CD14-positive monocyte (primary cell): ENCODE measurements around the gene PMPCA. TPM values are rescaled to one million over a fixed set of nuclear protein-coding genes. Genes with fewer than 3 reads are reported as not detected.

Experiments
- DNase-seq, 3 donors: peaks; one replicate each; pipeline ENCODE4 v3.0.0-alpha.2; 2011 to 2022
- H2AFZ ChIP-seq: 2 replicates; pipeline ENCODE4 v1.6.0; 2012; ENCODE audit warnings: mild to moderate bottlenecking, low read depth, low read length, inconsistent platforms; ENCODE audit not compliant: insufficient read depth, poor library complexity, severe bottlenecking
- H3K27ac ChIP-seq, 2 donors: 1 replicate in 1 of 2; 2 replicates in 1 of 2; pipeline ENCODE4 v1.5.1; 2012 to 2013; ENCODE audit warnings: low read length in 2 of 2, control low read depth in 1 of 2, inconsistent platforms in 1 of 2, low read depth in 1 of 2, mild to moderate bottlenecking in 1 of 2
- H3K27me3 ChIP-seq, 2 donors: one replicate each; pipeline versions ENCODE4 v1.6.0 to v1.6.1; 2011 to 2013; ENCODE audit warnings: low read length in 2 of 2; ENCODE audit not compliant: control insufficient read depth in 2 of 2, insufficient read depth in 2 of 2
- H3K36me3 ChIP-seq, 2 donors: replicated peaks in 1 of 2; 1 replicate in 1 of 2; 2 replicates in 1 of 2; pipeline versions ENCODE4 v1.5.1 to v1.6.1; 2012 to 2013; ENCODE audit warnings: low read length in 2 of 2, control low read depth in 1 of 2, inconsistent platforms in 1 of 2, mild to moderate bottlenecking in 1 of 2; ENCODE audit not compliant: insufficient read depth in 2 of 2, control insufficient read depth in 1 of 2
- H3K4me1 ChIP-seq, 2 donors: 1 replicate in 1 of 2; 2 replicates in 1 of 2; pipeline versions ENCODE4 v1.5.1 to v1.6.1; 2012 to 2013; ENCODE audit warnings: low read length in 2 of 2, control low read depth in 1 of 2, inconsistent platforms in 1 of 2, mild to moderate bottlenecking in 1 of 2, moderate library complexity in 1 of 2; ENCODE audit not compliant: insufficient read depth in 2 of 2, control insufficient read depth in 1 of 2
- H3K4me2 ChIP-seq: replicated peaks from 2 replicates; pipeline ENCODE3; 2012; ENCODE audit warnings: low read length, moderate library complexity, mild to moderate bottlenecking; ENCODE audit not compliant: poor library complexity, severe bottlenecking; ENCODE audit errors: extremely low read depth
- H3K4me3 ChIP-seq, 3 experiments: fragments of 200-600 bp in 1 of 3; sonication (generic) in 1 of 3; replicated peaks in 1 of 3; 1 replicate in 2 of 3; 2 replicates in 1 of 3; pipeline ENCODE4 v1.5.1; 2011 to 2013; ENCODE audit warnings: low read length in 3 of 3, mild to moderate bottlenecking in 3 of 3, control low read depth in 2 of 3, low read depth in 2 of 3, inconsistent platforms in 1 of 3, moderate library complexity in 1 of 3
- H3K79me2 ChIP-seq: 2 replicates; pipeline ENCODE4 v1.6.0; 2012; ENCODE audit warnings: mild to moderate bottlenecking, control low read depth, inconsistent platforms, low read length, moderate library complexity; ENCODE audit not compliant: insufficient read depth
- H3K9ac ChIP-seq: 2 replicates; pipeline ENCODE4 v1.6.0; 2017; ENCODE audit warnings: low read length, mild to moderate bottlenecking; ENCODE audit not compliant: insufficient read depth, poor library complexity, severe bottlenecking
- H3K9me3 ChIP-seq, 2 donors: replicated peaks in 1 of 2; 1 replicate in 1 of 2; 2 replicates in 1 of 2; pipeline versions ENCODE4 v1.5.1 to v1.6.1; 2012 to 2013; ENCODE audit warnings: low read length in 2 of 2, control low read depth in 1 of 2; ENCODE audit not compliant: control insufficient read depth in 1 of 2, insufficient read depth in 1 of 2
- H4K20me1 ChIP-seq: 2 replicates; pipeline ENCODE4 v1.6.0; 2012; ENCODE audit warnings: mild to moderate bottlenecking, low read length, control low read depth, moderate library complexity; ENCODE audit not compliant: insufficient read depth
- H3K27ac Mint-ChIP-seq, 7 donors: one replicate each; pipeline ENCODE4 v1.8.0; 2020; ENCODE audit warnings: mild to moderate bottlenecking in 7 of 7, mixed read lengths in 7 of 7, moderate library complexity in 6 of 7, inconsistent platforms in 2 of 7
- H3K27me3 Mint-ChIP-seq, 3 donors: one replicate each; pipeline ENCODE4 v1.8.0; 2021 to 2022; ENCODE audit warnings: low read depth in 3 of 3, mild to moderate bottlenecking in 3 of 3, mixed read lengths in 3 of 3, moderate library complexity in 3 of 3, inconsistent platforms in 1 of 3
- H3K36me3 Mint-ChIP-seq, 2 donors: one replicate each; pipeline ENCODE4 v1.8.0; 2020; ENCODE audit warnings: mixed read lengths in 2 of 2, inconsistent platforms in 1 of 2, mild to moderate bottlenecking in 1 of 2
- H3K4me1 Mint-ChIP-seq: one replicate; pipeline ENCODE4 v1.8.0; 2020; ENCODE audit warnings: mild to moderate bottlenecking, mixed read lengths
- H3K4me3 Mint-ChIP-seq, 2 donors: one replicate each; pipeline ENCODE4 v1.8.0; 2020; ENCODE audit warnings: mild to moderate bottlenecking in 2 of 2, mixed read lengths in 2 of 2, moderate library complexity in 1 of 2
- H3K9me3 Mint-ChIP-seq, 7 donors: one replicate each; pipeline ENCODE4 v1.8.0; 2020 to 2022; ENCODE audit warnings: mixed read lengths in 7 of 7, mild to moderate bottlenecking in 6 of 7, moderate library complexity in 6 of 7, inconsistent platforms in 2 of 7
- CTCF ChIP-seq: fragments of 200-600 bp; IDR thresholded peaks from one replicate; pipeline ENCODE4 v1.8.0; 2022; ENCODE audit warnings: antibody characterized with exemption, mild to moderate bottlenecking
- WGBS: methylation state at CpG from one replicate; pipeline ENCODE4 v1.1.5; 2013; ENCODE audit warnings: missing lambda C conversion rate; ENCODE audit not compliant: insufficient coverage; 5-methylcytosine and 5-hydroxymethylcytosine counted together
- intact Hi-C, 2 donors: fragments of 100-400 bp; cut with micrococcal nuclease; formaldehyde crosslinking; loops; one replicate each; pipeline versions ENCODE4 v1.15.0 to v1.15.1; 2023
- polyA plus RNA-seq, 3 donors: library from polyadenylated mRNA; depleted of rRNA in 1 of 3; unstranded in 2 of 3; stranded (reverse) in 1 of 3; fragments of 300-500 nt in 2 of 3; fragments of >200 nt in 1 of 3; fragmentation: Illumina TruSeq in 2 of 3; gene quantifications; 1 replicate in 2 of 3; 2 replicates in 1 of 3; pipeline ENCODE4 v1.2.3, GENCODE V29; 2012 to 2021

The PMPCA gene
- polyA plus RNA-seq, 3 donors = 23.1 to 58.8 (median 24.9) TPM

DNA sequence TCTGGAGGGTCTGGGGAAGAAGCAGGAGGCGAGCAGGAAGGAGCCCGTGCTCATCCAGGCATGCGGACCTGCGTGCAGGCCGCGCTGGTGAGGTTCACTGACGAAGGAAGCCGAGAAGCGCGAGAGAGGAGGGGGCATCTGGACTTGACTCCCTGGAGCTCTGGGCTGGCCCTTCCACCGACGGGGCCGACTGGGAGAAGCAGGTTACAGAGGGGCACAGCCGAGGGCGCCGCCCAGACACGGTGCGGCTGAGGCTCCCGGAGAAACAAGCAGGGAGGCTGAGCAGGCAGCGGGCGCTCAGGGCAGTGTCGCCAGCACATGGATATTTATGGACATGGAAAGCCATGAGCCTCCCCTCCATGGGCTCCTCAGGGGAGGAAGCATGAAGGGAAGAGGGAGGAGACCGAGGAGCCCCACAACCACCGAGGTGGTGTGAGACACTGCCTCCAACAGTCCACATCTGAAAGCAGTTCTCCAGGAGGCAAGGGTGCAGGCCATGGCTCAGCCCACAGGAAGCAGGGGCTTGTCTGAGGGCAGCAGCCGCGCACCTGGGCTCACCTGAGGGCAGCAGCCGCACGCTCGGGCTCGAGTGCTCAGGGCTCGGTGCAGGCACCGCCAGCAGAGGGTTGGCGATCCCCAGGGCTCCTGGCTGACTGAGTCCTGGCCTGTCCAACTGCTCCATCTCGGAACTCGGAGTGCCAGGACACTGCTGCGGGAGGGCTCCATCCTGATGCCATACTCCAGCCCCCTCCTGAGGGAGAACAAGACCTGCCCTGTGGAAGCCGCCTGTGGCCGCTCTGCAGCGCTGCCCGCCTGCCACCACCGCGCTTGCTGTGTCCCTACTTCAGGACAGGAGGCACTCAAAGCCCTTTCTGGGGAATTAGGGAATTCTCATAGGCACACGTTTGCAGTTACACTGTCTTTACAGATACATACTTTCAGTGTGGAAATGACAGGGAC is 44.9 kb downstream of the PMPCA start:
- no peak for TF ChIP-seq CTCF
- Histone ChIP-seq H2AFZ (no peak overlapping the region), H3K4me1 (no peaks in the 10 kb centered on the region), H3K9ac (no peak overlapping the region), H4K20me1 (peaks cover 52% of the 10 kb centered on the region), H3K27ac (no peak overlapping the region), H3K27me3 (no peaks in the 10 kb centered on the region), H3K79me2 (no peaks in the 10 kb centered on the region), H3K9me3 (no peaks in the 10 kb centered on the region), H3K4me2 (no peak overlapping the region), H3K36me3 (peaks cover 88 to 91% of the 10 kb centered on the region in 2 donors), H3K4me3 (no peak overlapping the region)
- Mint-ChIP-seq H3K4me1 (no peaks in the 10 kb centered on the region), H3K9me3 (peaks cover 0 to 2% (median 0%) of the 10 kb centered on the region in 7 donors), H3K27ac (peak overlapping the region in 5 of 7 donors; percentile 14 to 71 (median 53)), H3K36me3 (peaks cover 83 to 99% of the 10 kb centered on the region in 2 donors), H3K27me3 (peaks cover 0 to 1% (median 0%) of the 10 kb centered on the region in 3 donors), H3K4me3 (no peak overlapping the region)
- WGBS = 96% methylated on average over 40 of the region's 43 CpGs
- DNase-seq = no peak
- intact Hi-C loops = no loop called here

DNA sequence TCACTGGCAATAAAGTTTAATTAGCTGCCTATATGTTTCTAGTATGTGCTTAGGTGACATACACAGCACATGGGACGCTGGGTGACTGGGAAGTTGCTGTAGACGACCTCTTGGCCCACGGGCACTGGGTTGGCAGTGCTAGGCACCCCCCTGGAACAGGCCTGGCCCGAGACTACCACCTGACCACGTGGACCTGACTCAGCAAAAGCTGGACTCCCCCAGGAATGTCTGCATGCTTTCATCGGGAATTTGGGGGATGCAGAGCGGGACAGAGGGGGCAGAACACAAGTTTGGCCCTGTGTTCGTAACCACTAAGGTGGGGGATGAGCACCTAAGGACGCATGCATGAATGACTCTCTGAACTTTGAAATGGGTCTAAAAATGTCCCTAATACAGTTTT is 45.8 kb downstream of the PMPCA start:
- Mint-ChIP-seq H3K9me3 (peaks cover 0 to 2% (median 0%) of the 10 kb centered on the region in 7 donors), H3K4me1 (no peaks in the 10 kb centered on the region), H3K36me3 (peaks cover 81 to 99% of the 10 kb centered on the region in 2 donors), H3K27me3 (peaks cover 0 to 1% (median 0%) of the 10 kb centered on the region in 3 donors), H3K4me3 (no peak overlapping the region), H3K27ac (peak overlapping the region in 2 of 7 donors; percentile 11 to 45)
- Histone ChIP-seq H3K27me3 (no peaks in the 10 kb centered on the region), H3K27ac (no peak overlapping the region), H3K36me3 (peaks cover 88 to 90% of the 10 kb centered on the region in 2 donors), H3K9me3 (no peaks in the 10 kb centered on the region), H2AFZ (no peak overlapping the region), H3K4me3 (no peak overlapping the region), H3K4me1 (no peaks in the 10 kb centered on the region), H3K79me2 (no peaks in the 10 kb centered on the region), H4K20me1 (peaks cover 51% of the 10 kb centered on the region), H3K9ac (no peak overlapping the region), H3K4me2 (no peak overlapping the region)
- no peak for TF ChIP-seq CTCF
- no peak for DNase-seq
- intact Hi-C loops = no loop called here
- 93% methylated on average over 9 of the region's 9 CpGs for WGBS
